ENCODE measurements around the gene GID8.

GRCh38 chr20:62902926-62903615 lies 34.9 kb upstream of the GID8 start:
- TF ChIP-seq REST (IDR thresholded peaks at IDR 0.05; ENCODE audit: low read depth, low read length) (no peak), CTCF (IDR thresholded peaks at IDR 0.05) (no peak), EP300 (IDR thresholded peaks at IDR 0.05; ENCODE audit: borderline replicate concordance in 1 of 2, low read depth in 1 of 2, low read length in 1 of 2) (no peak), MAX (IDR thresholded peaks at IDR 0.05; ENCODE audit: low read depth) (no peak)

Measured in SK-N-SH (cell line).